GM18520 (cell line): Measurements from ENCODE around the gene RASA4.
"Not testable (repeated sequence)": the region's sequence is repeated elsewhere in the genome, so short reads cannot be mapped to it uniquely, and the experiment has no call there.

Source experiments
- ATAC-seq: cut with Tn5 transposase; IDR thresholded peaks from one replicate; pipeline ENCODE4 v1.9.1; 2021; ENCODE audit not compliant: unreplicated experiment

The RASA4 gene

GRCh38 chr7:102544372-102544771 lies 72.2 kb downstream of the RASA4 start:
- not testable (repeated sequence) for ATAC-seq

DNA sequence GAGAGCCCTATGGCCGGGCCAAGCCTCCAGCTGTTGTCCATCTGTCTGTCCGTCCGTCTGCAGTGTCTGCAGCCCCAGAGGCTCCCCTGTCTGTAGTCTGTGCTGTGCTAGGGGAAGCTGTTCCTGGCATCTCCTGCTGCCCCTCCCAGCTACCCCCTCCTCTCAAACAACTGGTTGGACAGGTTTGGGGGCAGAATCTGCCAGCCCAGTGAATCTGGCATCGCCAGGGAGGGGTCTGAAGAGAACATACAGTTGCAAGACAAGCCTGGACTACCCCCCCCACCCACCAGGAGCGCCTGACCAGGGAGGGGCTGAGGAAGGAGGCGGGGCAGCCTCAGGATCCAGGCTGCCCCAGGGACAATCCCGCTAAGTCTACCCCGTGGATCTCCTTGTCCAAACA lies 73.0 kb downstream of the RASA4 start, which contains the start of gene UPK3BL2:
Gene UPK3BL2, minus strand, starts transcription at position 101 of the 400 bp plus-strand sequence. Its CDS starts 60 bp downstream, at position 41.
- not testable (repeated sequence) for ATAC-seq

GRCh38 chr7:102542771-102543170 lies 73.8 kb downstream of the RASA4 start:
- ATAC-seq: not testable (repeated sequence)

DNA sequence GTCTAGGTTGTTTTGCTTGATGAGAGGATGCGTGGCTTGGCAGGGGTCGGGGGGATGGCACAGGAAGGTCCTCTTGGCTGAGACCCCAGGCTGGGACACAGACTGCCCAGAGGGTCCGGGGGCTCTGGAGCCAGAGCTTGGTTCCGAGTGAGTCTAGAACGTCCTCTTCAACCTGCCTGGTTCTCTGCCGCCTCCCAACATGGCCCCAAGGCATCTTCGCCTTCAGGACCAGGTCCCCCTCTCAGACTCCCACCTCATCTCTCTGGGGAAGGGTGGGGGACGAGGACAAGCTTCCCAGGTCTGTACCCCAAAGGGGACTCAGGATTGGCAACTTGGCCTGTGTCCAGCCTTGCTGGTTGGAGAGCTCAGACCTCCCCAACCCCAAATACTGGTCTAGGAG lies 74.5 kb downstream of the RASA4 start:
- ATAC-seq: not testable (repeated sequence)

GRCh38 chr7:102540604-102541003 lies 76.0 kb downstream of the RASA4 start:
- not testable (repeated sequence) for ATAC-seq

DNA sequence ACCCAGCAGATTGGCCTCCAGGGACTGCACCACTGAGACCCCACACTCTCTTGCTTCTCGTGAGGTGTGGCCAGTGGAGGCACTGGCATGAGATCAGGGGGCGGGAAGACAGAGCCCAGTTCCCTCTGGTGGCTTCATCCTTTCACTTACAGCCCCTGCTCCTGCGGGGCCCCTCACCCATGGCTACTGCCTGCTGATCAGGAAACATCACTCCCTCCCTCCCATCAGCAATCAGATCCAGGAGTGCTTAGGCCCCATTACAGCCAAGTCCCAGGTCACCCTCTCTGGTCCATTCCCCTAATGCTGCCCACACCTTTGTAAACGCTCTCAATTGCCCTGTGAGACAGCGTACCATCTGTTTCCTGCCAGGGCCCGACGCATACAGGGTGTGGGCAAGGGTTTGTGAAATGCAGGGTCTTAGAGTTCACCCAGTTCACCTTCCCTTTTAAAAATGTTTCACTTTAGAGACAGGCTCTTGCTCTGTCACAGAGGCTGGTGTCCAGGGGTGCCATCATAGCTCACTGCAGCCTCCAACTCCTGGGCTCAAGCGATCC lies 81.4 kb downstream of the RASA4 start:
- not testable (repeated sequence) for ATAC-seq

GRCh38 chr7:102532127-102532526 lies 84.4 kb downstream of the RASA4 start:
- not testable (repeated sequence) for ATAC-seq

GRCh38 chr7:102531583-102531982 lies 85.0 kb downstream of the RASA4 start:
- not testable (repeated sequence) for ATAC-seq

DNA sequence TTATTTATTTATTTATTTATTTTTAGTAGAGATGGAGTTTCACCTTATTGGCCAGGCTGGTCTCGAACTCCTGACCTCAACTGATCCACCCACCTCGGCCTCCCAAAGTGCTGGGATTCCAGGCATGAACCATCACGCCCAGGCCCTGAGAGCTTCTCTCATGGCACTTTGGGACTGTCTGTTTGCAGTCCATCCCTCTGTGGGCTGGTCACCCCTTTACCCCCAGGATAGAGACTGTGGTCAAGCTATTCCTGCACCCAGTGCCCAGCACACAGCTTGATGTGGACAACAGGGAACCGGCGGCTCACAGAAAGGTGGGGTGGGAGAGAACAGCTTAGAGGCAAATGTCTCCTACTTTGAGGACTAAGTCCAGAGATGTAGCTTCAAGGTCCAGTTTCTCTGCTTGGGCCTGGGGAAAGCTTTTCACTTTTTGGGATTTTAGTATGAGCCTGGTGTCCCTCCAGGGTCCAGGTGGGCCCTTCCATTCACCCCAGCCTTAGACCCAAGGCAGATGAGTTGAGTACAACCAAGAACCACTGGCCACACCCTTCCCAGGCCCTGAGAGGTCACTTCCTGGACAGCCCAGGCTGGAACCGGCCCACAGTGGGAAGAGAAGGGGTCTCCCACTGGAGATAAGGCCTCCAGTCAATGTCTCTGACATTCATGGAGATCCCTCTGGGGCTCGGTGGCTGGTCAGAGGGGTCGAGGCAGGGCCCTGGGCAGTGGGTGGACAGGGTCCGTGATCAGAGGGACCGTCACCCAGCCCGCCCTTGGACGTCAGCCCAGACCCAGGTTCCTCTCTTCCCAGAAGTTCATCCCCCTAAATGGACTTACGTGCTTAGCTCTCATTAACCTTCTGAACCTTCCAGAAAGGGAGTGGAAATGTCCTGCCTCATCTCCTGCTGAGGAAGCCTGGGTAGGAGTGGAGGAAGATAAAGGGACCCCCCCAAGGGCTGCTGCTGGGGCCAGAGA lies 88.4 kb downstream of the RASA4 start:
- ATAC-seq: not testable (repeated sequence)

- not testable (repeated sequence) for ATAC-seq
These were observed 89.4 kb downstream of the RASA4 start for GRCh38 chr7:102527182-102527581.

GRCh38 chr7:102524803-102525202 lies 91.8 kb downstream of the RASA4 start:
- ATAC-seq: not testable (repeated sequence)
